Measurements from ENCODE around the gene CRPPA.

Gene CRPPA

DNA sequence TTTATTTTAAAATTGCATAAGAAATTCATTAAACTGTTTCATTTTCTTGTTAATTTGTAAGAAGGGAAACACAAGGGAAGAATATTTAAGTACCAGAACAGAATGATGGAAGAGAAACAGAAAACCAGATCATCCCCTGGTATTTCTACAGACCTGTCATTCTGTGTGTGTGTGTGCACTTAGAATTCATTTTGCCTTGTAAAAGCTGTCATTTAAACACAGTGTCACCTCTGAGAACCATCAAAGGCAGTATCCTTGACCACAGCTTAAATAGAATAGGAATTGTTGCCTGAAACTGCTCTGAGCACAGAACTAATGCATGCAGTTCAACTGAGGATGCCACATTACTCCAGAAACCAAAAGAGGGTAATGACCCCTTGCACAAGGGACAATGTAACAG, 6.8 kb upstream of the CRPPA start:
- FAIRE-seq: no peak
- no peak for DNase-seq (ENCODE audit: insufficient read length, low spot score)

DNA sequence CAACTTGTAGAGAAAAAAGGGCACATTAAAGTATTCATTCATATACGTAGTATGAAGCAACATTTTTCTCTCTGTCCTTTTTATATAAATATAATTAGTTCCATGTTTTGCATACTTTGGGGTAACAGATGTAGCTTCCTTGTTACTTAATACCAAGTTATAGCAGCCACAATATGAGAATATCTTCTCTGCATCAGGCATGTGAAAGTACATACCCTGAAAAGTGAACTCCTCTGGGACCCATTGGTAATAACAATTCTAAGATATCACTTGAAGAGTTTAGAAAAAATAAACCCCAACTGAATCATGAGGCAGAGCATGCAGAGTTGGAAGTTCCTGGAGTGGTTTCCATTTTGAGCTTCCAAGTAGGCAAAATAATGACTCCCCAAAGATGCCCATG, 2.4 kb upstream of the CRPPA start:
- DNase-seq (ENCODE audit: insufficient read length, low spot score): no peak
- no peak for FAIRE-seq

DNA sequence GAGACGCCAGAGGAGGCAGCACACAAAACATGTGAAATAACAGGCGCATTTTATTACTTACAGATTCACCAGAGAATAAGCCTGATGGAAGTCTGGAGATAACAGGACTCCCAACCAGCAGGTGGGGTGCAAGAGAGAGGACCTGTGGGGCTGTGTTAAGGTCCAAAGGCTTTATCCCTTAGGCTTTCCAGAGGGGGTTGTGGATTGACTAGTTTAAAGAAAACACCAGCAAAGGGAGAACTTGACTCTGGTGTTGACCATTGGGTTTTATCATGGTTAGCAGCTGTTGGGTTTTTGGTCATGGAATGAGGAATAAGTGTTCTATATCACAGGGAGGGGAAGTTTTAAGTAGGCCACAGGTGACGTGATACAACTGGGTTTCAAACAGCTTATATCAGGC, 1.6 kb upstream of the CRPPA start:
- no peak for DNase-seq (ENCODE audit: insufficient read length, low spot score)
- no peak for FAIRE-seq

DNA sequence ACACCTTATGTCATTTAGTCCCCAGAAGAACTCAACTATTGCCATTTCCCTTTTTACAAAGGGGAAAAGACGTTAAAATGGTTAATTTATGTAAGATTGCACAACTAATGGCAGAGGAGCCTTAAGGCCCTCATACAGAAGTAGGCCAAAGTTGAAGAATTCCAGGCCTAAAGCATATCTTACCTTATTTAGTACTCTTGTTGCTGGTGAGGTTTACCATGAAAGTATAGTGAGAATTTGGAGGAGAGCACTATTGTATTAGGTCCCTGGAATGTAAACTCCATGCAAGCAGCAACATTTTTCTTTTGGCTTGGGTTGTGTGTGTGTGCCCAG, 731 bp upstream of the CRPPA start:
- DNase-seq (ENCODE audit: insufficient read length, low spot score): no peak
- FAIRE-seq: no peak

DNA sequence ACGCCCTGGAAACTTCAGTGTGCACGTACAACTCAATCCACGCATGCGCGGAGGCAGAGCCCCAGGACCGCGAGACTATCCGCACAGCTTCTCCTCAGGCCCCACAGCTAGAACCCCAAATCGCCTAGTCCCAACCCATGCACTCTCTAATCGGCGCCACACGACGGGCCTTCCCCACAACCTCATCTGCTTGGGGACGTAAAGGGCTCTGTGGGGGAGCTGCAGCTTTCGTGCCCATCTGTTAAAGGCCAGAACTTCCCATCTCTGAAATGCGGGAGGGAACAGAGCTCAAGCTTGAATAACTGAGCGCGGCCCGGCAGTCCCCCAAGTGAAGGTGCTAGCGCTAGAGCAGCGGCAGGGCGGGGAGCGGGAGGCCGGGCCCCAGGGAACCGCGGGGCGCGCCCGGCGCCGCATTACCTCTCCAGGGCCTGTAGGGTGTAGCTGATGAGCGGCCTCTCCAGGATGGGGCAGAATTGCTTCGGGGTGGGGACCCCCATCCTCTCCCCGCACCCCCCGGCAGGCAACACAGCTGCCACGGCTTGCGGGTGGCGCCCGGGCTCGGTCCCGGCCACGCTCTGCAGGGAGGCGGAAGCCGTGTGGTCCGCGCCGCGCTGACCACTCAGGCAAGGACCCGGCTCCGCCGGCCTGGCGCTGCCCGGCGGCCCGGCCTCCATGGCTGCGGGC, 547 bp downstream of the CRPPA start:
- peak; percentile 84 for FAIRE-seq

DNA sequence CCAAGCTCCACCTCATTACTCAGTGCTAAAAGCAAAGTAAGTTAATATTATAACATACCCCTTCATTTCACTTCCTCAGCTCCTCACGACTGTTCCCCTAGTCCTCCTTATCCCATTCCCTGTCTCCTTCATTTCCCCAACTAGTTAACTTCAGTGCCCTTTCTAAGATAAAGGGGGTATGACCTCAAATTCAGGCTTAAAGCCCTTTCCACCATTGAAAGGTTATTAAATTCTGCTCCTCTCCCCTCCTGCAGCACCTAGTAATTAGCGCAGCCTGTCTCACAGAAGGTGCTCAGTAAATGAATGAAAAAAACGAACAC, 1.0 kb downstream of the CRPPA start:
- DNase-seq (ENCODE audit: insufficient read length, low spot score): no peak
- no peak for FAIRE-seq

More for the DNA sequence above, 547 bp downstream of the CRPPA start:
- DNase-seq (ENCODE audit: insufficient read length, low spot score): peak; percentile 81

- DNase-seq (ENCODE audit: insufficient read length, low spot score) (no peak), FAIRE-seq (no peak)
Observed at GRCh38 chr7:16419859-16420258, 1.5 kb downstream of the CRPPA start.

DNA sequence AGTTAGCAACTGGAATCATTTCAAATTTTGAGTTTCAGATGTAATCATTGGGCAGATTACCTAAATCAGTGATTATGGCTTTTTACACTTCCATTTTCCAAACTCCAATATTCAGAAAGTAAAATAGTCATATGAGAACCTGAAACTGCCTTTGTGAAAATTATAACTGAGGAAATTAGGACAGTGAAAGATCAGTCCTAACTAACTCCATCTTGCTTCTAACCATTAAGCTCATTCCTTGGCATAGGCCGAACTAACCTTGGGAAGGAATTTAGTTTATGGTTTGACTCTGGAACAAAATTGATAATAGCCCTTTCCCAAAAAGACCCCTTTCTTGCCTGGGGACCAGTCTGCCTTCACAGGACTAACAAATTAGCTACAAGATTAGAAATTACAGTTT, 2.2 kb downstream of the CRPPA start:
- FAIRE-seq (no peak), DNase-seq (ENCODE audit: insufficient read length, low spot score) (no peak)

DNA sequence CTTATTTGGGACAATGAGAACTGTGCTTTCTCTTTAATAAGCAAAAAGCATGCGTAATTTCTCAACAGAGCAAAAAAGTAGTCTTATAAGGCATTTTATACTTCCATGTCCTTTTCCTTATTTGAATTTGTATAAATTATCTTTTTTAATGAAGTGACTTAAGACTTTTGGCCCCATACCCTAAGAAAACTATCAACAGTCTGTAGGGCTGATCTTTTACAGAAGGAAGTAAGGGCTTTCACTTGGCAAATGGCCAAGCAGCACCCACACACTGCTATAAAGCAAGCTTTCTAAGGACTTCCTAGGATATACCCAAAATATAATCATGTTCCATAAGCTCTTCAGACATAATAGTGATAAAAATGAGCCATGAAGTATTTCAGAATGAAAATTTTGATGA, 3.4 kb downstream of the CRPPA start:
- FAIRE-seq: no peak

GRCh38 chr7:16416289-16417282, 4.8 kb downstream of the CRPPA start:
- FAIRE-seq (no peak), DNase-seq (ENCODE audit: insufficient read length, low spot score) (no peak)

More for the DNA sequence above, 3.4 kb downstream of the CRPPA start:
- DNase-seq (ENCODE audit: insufficient read length, low spot score): no peak

GRCh38 chr7:16412274-16413254, 8.8 kb downstream of the CRPPA start:
- FAIRE-seq (no peak), DNase-seq (ENCODE audit: insufficient read length, low spot score) (no peak)

DNA sequence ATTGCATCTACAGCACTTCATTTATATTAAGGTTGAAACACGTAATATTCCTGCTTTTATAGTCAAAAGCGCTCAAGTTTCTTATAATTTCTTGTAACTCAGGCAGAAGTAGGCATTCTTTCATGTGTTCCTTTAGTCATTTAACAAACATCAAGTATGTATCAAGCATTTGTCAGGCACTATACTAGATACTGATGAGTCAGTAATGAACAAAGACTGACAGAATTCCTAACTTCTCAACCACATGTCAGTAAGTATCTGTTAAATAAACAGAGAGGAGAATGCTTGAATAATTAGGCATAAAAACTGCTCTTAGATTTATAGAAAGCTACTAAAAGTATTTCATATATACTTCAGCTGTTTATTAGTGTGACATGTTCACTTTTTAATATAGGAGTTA, 9.9 kb downstream of the CRPPA start:
- DNase-seq (ENCODE audit: insufficient read length, low spot score): no peak
- no peak for FAIRE-seq

- DNase-seq (ENCODE audit: insufficient read length, low spot score) (no peak), FAIRE-seq (no peak)
Observed at GRCh38 chr7:16409777-16410176, 11.6 kb downstream of the CRPPA start.

DNA sequence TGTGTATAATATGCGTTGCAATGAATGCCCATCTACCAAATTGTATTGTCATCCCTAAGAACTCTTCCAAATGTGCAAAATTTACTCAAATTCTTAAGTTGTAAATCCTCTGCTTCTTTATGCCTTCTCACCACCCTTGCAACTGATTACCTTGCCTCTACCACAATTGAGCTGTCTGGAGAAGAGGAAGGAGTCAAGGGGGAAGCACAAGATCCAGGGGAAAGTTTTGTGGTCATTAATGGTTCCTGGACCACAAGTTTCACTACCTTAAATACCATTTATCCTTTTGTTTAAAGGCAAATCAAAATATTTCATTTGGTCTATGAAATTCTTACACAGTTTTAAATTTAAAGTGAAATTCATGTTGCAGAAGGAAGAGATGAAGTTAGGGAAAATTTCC, 16.7 kb downstream of the CRPPA start:
- no peak for DNase-seq (ENCODE audit: insufficient read length, low spot score)
- FAIRE-seq: no peak

DNA sequence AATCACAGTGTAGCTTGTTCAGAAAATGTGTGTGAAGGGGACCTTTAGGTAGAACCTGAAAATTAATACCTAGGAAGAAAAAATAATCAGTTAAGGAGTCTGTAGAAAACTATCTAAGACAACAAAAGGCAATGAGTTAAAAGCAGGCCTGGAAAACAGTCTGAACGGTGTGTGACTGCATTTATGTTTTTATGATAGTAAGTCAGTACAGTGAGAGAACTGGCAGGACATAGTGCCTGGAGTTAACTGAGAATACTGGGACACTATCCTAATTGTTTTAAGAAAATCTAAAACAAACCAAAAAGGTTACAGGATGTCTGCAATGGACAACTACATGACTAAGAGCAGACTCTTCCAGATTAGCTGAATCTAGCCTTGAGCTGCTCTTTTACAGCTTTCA, 17.9 kb downstream of the CRPPA start:
- FAIRE-seq (no peak), DNase-seq (ENCODE audit: insufficient read length, low spot score) (no peak)

DNA sequence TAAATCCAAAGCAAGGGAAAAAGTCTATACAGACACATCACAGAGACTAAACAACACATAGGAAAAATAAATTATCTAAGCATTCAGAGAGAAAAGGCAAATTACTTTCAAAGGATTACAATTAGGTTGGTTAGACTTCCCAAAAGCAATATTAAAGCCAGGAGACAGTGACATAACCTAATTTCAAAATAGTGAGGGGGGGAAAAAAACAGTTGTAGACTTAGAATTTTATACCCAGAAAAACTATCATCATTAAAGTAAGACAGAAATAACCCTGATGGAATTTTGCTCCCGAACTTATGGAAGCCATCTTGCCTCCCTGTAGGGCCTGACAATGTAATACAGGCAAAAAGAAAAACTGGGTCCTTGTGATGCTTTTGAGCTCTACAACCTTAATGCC, 18.4 kb downstream of the CRPPA start:
- FAIRE-seq: no peak

GRCh38 chr7:16402091-16402490, 19.2 kb downstream of the CRPPA start:
- DNase-seq (ENCODE audit: insufficient read length, low spot score) (no peak), FAIRE-seq (no peak)

More for the DNA sequence above, 18.4 kb downstream of the CRPPA start:
- DNase-seq (ENCODE audit: insufficient read length, low spot score): no peak

DNA sequence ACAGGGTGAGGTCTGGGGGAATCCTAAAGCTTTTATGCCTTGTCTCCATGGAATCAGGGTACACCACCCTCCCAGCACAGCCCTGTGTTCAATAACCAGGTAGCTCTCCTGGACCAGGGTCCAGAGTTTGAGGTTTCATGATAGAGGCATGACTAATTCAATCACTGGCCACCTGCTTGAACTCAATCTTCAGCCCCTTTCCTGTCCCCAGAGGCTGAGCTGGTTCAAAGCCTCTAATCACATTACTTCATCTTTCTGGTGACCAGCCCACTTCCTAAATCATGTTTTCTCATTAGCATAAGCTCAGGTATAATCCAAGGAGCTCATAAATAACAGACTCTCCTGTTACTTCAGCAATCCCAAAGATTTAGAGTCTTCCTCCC, 20.5 kb downstream of the CRPPA start:
- DNase-seq (ENCODE audit: insufficient read length, low spot score): no peak
- no peak for FAIRE-seq

DNA sequence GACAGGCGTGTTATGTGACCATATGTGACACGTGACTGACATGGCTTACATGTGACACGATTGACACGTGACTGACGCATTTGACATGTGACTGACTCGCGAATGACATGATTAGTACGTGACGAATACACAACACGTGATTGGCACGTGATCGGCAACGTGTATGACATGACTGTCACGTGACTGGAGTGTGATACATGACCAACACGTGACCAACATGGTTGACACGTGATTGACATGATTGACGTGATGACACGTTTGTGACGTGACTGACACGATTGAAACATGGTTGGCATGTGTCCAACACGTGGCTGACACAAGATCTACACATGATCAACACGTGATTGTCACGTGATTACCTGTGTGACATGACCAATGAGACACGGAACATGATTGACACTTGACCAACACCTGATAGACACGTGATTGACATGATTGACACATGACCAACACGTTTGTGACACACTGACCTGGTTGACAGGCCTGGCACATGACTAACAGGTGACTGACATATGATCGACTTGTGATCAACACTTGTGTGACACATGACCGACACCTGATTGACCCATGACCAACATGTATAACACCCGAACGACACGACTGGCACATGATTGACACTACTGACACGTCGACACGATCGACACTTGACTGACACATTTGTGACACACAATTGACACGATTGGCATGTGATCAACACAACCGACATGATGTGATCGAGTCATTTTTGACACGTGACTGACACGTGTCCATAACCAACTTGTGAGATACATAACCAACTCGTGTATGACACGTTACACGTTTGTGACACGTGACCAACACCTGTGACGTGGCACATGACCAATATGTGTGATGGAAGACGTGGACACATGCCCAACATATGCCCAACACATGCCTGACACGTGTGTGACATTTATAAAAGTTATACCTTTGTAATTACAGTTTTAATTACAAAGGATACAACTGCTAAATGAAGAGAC, 21.1 kb downstream of the CRPPA start:
- DNase-seq (ENCODE audit: insufficient read length, low spot score) (no peak), FAIRE-seq (no peak)

DNA sequence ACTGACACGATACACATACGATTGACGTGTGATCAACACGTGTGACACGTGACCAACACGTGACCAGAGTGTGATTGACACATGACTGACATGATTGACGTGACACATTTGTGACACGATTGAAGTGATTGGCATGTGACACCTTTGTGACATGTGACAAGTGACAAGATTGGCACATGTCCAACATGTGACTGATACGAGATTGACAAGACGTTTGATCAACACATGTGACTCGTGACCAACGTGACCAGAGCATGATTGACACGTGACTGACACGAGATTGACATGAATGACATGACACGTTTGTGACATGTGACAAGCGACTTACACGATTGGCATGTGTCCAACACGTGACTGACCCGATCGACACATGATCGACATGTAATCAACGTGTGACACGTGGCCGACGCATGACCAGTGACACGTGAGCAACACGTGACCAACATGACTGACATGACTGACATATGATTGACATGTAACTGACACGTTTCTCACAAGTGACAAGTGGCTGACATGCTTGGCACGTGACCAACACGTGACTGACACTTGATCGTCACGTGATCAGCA, 22.0 kb downstream of the CRPPA start:
- FAIRE-seq (no peak), DNase-seq (ENCODE audit: insufficient read length, low spot score) (no peak)
